HG02678 (cell line): ENCODE data around the gene CALN1.
"Not testable (repeated sequence)": the region's sequence is repeated elsewhere in the genome, so short reads cannot be mapped to it uniquely, and the experiment has no call there.

Source experiments
- ATAC-seq: cut with Tn5 transposase; IDR thresholded peaks from one replicate; pipeline ENCODE4 v1.9.1; 2021; ENCODE audit warnings: mild to moderate bottlenecking, moderate library complexity; ENCODE audit not compliant: unreplicated experiment

The CALN1 gene

DNA sequence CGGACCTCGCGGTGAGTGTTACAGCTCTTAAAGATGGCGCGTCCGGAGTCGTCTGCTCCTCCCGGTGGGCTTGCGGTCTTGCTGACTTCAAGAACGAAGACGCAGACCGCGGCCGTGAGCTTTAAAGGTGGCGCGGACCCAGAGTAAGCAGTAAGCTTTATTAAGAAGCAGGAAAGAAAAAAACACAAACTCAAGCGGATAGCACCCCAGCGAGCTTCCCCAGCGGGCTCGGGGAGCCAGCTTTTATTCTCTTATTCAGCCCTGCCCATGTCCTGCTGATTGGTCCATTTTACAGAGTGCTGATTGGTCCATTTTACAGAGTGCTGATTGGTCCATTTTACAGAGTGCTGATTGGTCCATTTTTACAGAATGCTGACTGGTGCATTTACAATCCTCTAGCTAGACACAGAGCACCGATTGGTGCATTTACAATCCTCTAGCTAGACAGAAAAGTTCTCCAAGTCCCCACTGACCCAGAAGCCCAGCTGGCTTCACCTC lies at the start of gene CALN1:
Gene CALN1, minus strand, starts transcription at position 218 of the 498 bp plus-strand sequence.
- not testable (repeated sequence) for ATAC-seq

DNA sequence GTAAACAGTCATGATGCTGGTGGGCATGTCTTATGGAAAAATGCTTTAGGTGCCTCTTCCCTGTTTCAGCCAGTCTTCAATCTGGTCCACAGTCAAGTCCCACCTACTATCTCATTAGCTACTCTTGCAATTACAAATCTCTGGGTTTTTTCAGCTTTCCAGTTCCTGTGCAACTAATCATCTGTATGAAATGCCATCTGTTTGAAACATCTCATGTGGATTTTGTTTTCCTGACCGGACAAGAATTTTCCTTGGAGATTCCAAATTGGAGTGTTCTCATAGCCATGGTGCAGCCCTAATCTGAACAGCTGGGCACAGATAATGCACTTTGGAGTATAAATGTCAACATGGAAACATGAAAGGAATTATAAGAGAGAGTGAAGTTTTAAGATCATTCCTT lies 41.3 kb upstream of the CALN1 start:
- no peak for ATAC-seq

GRCh38 chr7:72447465-72448204 lies 35.5 kb upstream of the CALN1 start:
- ATAC-seq, result no peak

- no peak for ATAC-seq
Observed at GRCh38 chr7:72446591-72447462, 34.7 kb upstream of the CALN1 start.

DNA sequence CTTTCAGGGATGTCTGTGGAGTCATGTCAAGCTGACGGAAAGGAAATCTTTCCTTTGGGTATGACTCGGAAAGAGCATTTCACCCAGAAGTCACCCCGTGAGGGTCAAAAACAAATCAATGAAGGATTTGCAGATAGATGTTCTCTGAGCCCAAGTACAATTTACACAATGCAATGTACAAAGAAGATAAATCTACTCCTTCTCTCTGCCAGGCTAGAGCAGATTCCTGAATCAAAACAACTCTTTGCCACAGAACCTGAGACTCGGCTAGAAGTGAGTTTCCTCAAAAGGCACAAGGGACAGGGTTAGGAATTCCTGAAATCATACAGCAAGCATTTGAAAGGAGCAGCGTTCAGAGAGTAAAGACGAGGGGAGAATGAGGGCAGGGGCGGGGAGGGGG lies 34.0 kb upstream of the CALN1 start:
- ATAC-seq, result no peak

GRCh38 chr7:72445580-72445979 lies 33.4 kb upstream of the CALN1 start:
- no peak for ATAC-seq

GRCh38 chr7:72445075-72445474 lies 32.9 kb upstream of the CALN1 start:
- no peak for ATAC-seq

DNA sequence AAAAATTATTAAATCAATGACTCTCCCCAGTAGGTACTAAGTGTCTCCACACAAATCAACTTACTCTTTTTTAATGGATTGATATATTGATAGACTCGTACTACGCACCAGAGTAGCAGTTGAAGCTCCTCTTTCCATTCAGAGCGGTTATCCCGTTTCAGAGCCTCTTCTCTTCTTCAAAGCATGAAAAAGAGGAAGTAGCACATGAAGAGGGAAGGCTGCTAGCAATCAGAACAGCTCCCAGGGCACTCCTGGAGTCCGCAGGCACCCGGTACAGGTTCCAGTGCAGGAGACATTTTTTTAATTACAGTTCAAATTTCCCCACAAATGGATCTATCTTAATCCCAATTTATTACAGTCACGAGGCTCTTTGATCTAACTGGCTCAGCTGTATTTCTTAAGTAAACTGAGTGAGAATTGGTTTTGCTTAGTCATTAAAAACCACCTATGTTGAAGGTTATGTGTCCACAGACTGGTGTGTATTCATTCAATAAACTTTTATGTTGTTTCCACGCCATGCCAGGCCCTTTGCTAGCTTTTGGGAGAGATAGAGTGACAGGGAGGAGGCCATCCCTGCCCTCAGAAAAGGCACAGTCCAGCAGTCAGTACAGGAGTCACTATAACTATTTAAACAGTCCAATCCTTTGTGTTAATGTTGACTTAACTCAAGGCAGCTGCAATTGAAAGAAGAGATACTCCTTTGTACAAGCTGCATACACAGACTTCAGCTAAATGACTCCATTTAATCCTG lies 32.1 kb upstream of the CALN1 start:
- ATAC-seq, result no peak

- no peak for ATAC-seq
Observed at GRCh38 chr7:72441791-72442190, 29.7 kb upstream of the CALN1 start.

DNA sequence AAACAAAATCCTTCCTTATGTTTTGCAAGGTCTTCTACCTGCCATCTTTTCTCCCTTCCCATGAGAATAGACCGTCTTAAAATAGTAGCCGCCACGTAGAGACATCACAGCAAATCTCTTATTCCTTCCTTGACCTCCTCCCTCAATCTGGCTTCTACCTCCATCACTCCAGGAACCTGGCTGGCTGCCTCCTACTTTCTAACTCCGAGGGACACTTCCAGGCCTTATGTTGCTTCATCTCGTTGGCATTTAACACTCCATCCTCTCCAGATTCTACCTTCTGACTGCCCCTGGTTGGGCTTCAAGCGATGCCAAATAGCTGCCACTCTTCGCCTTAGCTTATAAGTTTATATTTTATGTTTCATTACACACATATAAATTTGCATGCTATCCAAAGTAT lies 26.4 kb upstream of the CALN1 start:
- ATAC-seq, result no peak

DNA sequence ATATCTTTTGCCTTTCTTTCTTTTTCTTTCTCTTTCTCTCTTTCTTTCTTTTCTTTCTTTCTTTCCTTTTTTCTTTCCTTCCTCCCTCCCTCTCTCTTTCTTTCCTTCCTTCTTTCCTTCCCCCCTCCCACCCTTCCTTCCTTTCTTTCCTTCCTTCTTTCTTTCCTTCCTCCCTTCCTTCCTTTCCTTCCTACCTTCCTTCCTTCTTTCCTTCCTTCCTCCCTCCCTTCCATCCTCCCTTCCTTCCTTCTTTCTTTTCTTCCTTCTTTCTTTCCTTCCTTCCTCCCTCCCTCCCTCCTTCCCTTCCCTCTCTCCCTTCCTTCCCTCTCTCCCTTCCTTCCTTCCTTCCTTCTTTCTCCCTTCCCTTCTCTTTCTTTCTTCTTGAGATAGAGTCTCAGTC lies 25.5 kb upstream of the CALN1 start:
- ATAC-seq, result no peak

DNA sequence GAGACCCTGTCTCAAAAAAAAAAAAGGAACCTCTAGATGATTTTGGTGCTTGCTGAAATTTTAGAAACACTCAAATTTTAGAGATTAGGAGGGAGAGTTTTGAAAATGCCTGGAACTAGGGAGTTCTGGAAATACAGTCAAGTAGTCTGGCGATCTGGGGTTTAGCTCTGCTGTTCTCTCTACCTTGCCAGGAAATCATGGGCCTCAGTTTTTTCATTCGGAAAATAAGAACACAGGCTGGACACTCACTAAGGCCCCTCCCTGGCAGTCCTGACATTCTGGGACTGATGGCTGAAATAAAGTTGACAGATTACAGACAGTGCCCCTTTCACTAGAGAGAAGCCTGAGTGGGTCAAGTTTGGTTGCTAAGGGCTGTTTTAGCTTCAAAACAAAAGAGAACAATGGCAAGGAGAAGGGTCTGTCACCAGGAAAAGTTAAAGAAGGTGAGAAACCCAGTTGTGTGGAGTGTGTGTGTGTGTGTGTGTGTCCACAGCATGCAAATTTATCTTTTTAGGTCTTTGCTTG lies 25.0 kb upstream of the CALN1 start:
- ATAC-seq, result no peak

GRCh38 chr7:72435925-72436480 lies 23.9 kb upstream of the CALN1 start:
- no peak for ATAC-seq

- no peak for ATAC-seq
Observed at GRCh38 chr7:72435366-72435765, 23.2 kb upstream of the CALN1 start.

GRCh38 chr7:72430531-72430930 lies 18.4 kb upstream of the CALN1 start:
- ATAC-seq, result no peak

- ATAC-seq, result no peak
Observed at GRCh38 chr7:72429316-72429715, 17.2 kb upstream of the CALN1 start.

GRCh38 chr7:72416846-72417245 lies 4.7 kb upstream of the CALN1 start:
- ATAC-seq, result no peak

- no peak for ATAC-seq
Observed at GRCh38 chr7:72415586-72415985, 3.4 kb upstream of the CALN1 start.

- no peak for ATAC-seq
Observed at GRCh38 chr7:72413886-72414285, 1.7 kb upstream of the CALN1 start.

DNA sequence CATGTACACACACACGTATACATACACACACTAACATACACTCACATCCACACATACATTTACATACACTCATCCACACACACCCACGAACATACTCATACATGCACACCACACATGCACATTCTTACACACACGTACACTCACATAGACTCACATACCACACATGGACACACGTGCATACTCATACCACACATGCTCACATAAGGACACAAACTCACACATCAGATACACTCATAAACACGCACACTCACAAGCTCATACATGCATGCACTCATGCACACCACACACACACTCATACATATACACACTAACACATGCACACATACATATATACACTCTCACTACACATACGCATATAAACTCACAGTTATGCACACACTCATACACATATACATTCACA lies 1.2 kb upstream of the CALN1 start:
- ATAC-seq, result no peak

DNA sequence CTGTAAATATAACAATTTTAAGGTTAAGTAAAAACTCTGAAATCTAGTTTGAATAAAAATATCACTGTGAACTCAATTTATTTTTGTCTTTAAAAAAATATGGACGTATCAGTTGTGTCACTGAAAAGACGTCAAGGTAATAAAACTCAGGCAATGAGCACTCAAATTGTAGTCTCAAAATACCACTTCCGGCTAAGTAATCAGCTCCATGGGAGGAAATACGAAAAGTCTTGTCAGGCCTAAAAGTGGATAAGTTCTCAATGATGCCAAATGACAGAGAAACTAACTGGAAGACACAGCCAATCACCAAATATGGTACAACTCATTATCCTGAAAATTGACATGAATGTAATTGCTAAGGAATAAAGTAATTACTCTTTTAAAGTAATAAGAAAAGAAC lies 719 bp downstream of the CALN1 start:
- ATAC-seq, result no peak
